ENCODE data around the gene CADPS.
A peak's percentile ranks its signal among the peaks of the same experiment; 100 is the strongest.

The CADPS gene

GRCh38 chr3:62874711-62875557 is at the start of gene CADPS:
Gene CADPS (minus strand): TSS chr3:62875416. CDS start chr3:62875029, 387 bp downstream.
- Histone ChIP-seq H3K36me3 (ENCODE audit: insufficient read depth, low read length) (no peaks in the 10 kb centered on the region), H3K4me1 (ENCODE audit: insufficient read depth, low read length) (peaks cover 8% of the 10 kb centered on the region), H3K9ac (ENCODE audit: low read depth, low read length) (peak within 1 kb of the TSS; percentile 88)

DNA sequence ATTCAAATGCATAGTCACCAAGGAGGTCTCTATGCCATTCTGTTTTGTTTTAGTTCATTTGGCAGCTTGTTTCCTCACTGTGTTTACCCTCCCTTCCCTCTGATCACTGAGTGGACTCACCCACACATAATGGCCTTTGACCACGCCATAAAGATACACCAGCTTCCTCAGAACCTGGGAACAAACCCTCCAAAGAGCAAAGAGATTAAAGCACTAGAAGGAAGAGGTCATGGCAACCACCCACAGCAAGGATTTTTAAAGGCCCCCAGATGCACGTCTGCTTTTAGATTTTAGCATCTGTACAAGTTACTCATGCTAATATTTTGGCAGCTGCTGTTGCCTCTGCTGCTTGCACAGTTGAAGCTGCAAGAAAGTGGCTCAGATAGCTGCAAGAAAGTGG is 47.9 kb upstream of the CADPS start:
- no peaks in the 10 kb centered on the region for H3K36me3 ChIP-seq (ENCODE audit: insufficient read depth, low read length)
- no peak overlapping the region for H3K9ac ChIP-seq (ENCODE audit: low read depth, low read length)
- H3K4me1 ChIP-seq (ENCODE audit: insufficient read depth, low read length) = peaks cover 7% of the 10 kb centered on the region; the same call in 1 of the 2 replicates
- no peaks in the 10 kb centered on the region for H3K9me3 ChIP-seq (ENCODE audit: control insufficient read depth, insufficient read depth, low read length)

More at GRCh38 chr3:62874711-62875557, at the start of gene CADPS:
- H3K9me3 ChIP-seq (ENCODE audit: control insufficient read depth, insufficient read depth, low read length) = no peaks in the 10 kb centered on the region

- Histone ChIP-seq H3K9ac (ENCODE audit: low read depth, low read length) (no peak overlapping the region), H3K4me1 (ENCODE audit: insufficient read depth, low read length) (peaks cover 7% of the 10 kb centered on the region; the same call in 1 of the 2 replicates), H3K36me3 (ENCODE audit: insufficient read depth, low read length) (no peaks in the 10 kb centered on the region), H3K9me3 (ENCODE audit: control insufficient read depth, insufficient read depth, low read length) (no peaks in the 10 kb centered on the region)
Measured at GRCh38 chr3:62922326-62922725, 47.1 kb upstream of the CADPS start.

DNA sequence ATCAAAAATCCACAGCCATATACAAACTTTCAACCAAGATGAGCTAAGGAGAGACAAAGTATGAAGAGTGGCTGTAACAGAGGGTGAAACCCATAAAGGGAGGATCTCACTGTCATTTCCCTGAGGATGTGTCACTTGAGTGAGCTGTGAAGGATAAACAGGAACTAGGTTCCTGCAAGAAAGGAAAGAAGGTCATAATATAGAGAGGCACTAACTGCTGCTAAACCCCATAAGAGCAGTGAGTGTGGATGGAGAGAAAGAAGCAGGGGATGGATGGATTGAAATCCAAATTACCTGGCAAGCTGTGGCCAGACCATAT is 45.2 kb upstream of the CADPS start:
- peaks cover 3% of the 10 kb centered on the region; the same call in 1 of the 2 replicates for H3K4me1 ChIP-seq (ENCODE audit: insufficient read depth, low read length)
- no peaks in the 10 kb centered on the region for H3K36me3 ChIP-seq (ENCODE audit: insufficient read depth, low read length)
- no peaks in the 10 kb centered on the region for H3K9me3 ChIP-seq (ENCODE audit: control insufficient read depth, insufficient read depth, low read length)
- H3K9ac ChIP-seq (ENCODE audit: low read depth, low read length) = no peak overlapping the region

DNA sequence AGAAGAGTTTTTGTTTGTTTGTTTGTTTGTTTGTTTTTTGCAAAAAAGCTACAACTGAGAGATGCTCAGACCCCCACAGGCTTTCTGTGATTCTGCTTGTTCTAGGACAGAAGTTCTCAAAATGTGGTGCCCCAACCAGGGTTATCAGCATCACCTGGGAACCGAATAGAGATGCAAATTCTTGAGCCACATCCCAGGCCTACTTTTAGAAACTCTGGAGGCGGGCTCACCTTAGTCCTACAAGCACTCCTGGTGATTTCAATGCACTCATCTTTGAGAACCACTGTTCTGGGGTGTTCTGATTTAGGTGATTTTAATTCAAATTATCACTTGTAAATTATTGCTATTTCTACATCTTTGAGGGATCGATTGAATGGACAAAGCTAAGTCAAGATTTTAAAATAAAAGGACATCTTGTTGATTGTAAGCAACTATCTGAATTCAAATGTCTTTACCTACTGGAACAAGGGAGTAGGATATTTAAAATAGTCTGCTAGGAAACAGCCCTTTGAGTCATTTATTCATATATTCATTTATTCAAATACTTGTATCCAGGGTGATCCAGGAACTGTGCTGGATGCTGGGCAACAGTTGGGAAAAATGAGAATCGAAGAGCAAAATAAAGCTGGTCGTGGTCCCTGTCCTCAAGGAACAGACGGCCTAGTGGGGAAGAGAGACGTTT is 44.7 kb upstream of the CADPS start:
- peaks cover 3% of the 10 kb centered on the region; the same call in 1 of the 2 replicates for H3K4me1 ChIP-seq (ENCODE audit: insufficient read depth, low read length)
- H3K9ac ChIP-seq (ENCODE audit: low read depth, low read length) = no peak overlapping the region
- no peaks in the 10 kb centered on the region for H3K9me3 ChIP-seq (ENCODE audit: control insufficient read depth, insufficient read depth, low read length)
- no peaks in the 10 kb centered on the region for H3K36me3 ChIP-seq (ENCODE audit: insufficient read depth, low read length)

GRCh38 chr3:62918777-62919176 is 43.6 kb upstream of the CADPS start:
- Histone ChIP-seq H3K9me3 (ENCODE audit: control insufficient read depth, insufficient read depth, low read length) (no peaks in the 10 kb centered on the region), H3K9ac (ENCODE audit: low read depth, low read length) (no peak overlapping the region), H3K36me3 (ENCODE audit: insufficient read depth, low read length) (no peaks in the 10 kb centered on the region), H3K4me1 (ENCODE audit: insufficient read depth, low read length) (0 out of 2 replicates have a peak, but pooled peaks cover 3% of the 10 kb centered on the region)

GRCh38 chr3:62918131-62918530 is 42.9 kb upstream of the CADPS start:
- 0 out of 2 replicates have a peak, but pooled peaks cover 3% of the 10 kb centered on the region for H3K4me1 ChIP-seq (ENCODE audit: insufficient read depth, low read length)

DNA sequence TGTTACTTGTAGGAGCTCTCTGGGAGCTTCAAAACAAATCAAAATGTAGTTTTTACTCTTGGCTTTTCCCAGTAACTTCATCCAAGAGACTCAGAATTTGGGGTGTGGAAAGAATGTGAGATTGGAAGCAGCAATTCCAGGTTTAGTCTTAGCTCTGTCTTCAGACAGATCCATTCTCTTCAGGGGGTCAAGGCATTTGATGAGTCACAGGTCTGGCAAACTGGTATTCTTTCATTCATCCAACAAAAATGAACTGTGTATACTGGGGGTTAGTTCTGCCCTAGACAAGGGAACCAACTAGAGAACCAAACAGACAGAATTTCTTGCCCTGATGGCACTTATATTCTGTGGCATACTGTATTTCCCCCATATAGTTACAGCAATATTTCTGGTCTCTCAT is 36.3 kb upstream of the CADPS start:
- Histone ChIP-seq H3K9ac (ENCODE audit: low read depth, low read length) (no peak overlapping the region), H3K4me1 (ENCODE audit: insufficient read depth, low read length) (peaks cover 8% of the 10 kb centered on the region; the same call in 1 of the 2 replicates), H3K9me3 (ENCODE audit: control insufficient read depth, insufficient read depth, low read length) (no peaks in the 10 kb centered on the region), H3K36me3 (ENCODE audit: insufficient read depth, low read length) (no peaks in the 10 kb centered on the region)

More at GRCh38 chr3:62918131-62918530, 42.9 kb upstream of the CADPS start:
- no peaks in the 10 kb centered on the region for H3K36me3 ChIP-seq (ENCODE audit: insufficient read depth, low read length)
- no peaks in the 10 kb centered on the region for H3K9me3 ChIP-seq (ENCODE audit: control insufficient read depth, insufficient read depth, low read length)
- H3K9ac ChIP-seq (ENCODE audit: low read depth, low read length) = no peak overlapping the region

GRCh38 chr3:62905331-62905730 is 30.1 kb upstream of the CADPS start:
- H3K9me3 ChIP-seq (ENCODE audit: control insufficient read depth, insufficient read depth, low read length) = no peaks in the 10 kb centered on the region
- no peak overlapping the region for H3K9ac ChIP-seq (ENCODE audit: low read depth, low read length)
- no peaks in the 10 kb centered on the region for H3K36me3 ChIP-seq (ENCODE audit: insufficient read depth, low read length)
- H3K4me1 ChIP-seq (ENCODE audit: insufficient read depth, low read length) = no peaks in the 10 kb centered on the region

- H3K36me3 ChIP-seq (ENCODE audit: insufficient read depth, low read length) = no peaks in the 10 kb centered on the region; the same call in 1 of the 2 replicates
- H3K4me1 ChIP-seq (ENCODE audit: insufficient read depth, low read length) = no peaks in the 10 kb centered on the region
- H3K9ac ChIP-seq (ENCODE audit: low read depth, low read length) = no peak overlapping the region
- no peaks in the 10 kb centered on the region; the same call in 1 of the 2 replicates for H3K9me3 ChIP-seq (ENCODE audit: control insufficient read depth, insufficient read depth, low read length)
Measured at GRCh38 chr3:62898530-62899496, 23.6 kb upstream of the CADPS start.

DNA sequence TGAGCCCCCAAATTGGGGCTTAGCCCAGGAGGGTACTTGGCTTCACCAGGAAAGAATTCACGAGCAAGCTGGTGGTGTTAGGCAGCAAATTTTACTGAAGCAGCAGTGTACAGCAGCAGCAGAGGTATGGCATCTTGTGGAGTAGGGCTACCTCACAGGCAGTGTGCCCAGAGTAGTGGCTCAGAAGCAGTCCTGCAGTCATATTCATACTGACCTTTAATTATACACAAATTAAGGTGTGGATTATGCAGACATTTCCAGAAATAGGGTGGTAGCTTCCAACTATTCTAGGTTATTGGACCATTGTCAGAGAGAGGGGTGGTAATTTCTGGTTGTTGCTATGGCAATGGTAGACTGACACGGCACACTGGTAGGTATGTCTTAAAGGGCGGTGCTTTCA is 20.7 kb upstream of the CADPS start:
- Histone ChIP-seq H3K9me3 (ENCODE audit: control insufficient read depth, insufficient read depth, low read length) (no peaks in the 10 kb centered on the region; the same call in 1 of the 2 replicates), H3K4me1 (ENCODE audit: insufficient read depth, low read length) (no peaks in the 10 kb centered on the region), H3K9ac (ENCODE audit: low read depth, low read length) (no peak overlapping the region), H3K36me3 (ENCODE audit: insufficient read depth, low read length) (no peaks in the 10 kb centered on the region; the same call in 1 of the 2 replicates)

- peaks cover 7% of the 10 kb centered on the region; the same call in 1 of the 2 replicates for H3K4me1 ChIP-seq (ENCODE audit: insufficient read depth, low read length)
- no peaks in the 10 kb centered on the region; the same call in 1 of the 2 replicates for H3K9me3 ChIP-seq (ENCODE audit: control insufficient read depth, insufficient read depth, low read length)
- H3K36me3 ChIP-seq (ENCODE audit: insufficient read depth, low read length) = no peaks in the 10 kb centered on the region; the same call in 1 of the 2 replicates
- H3K9ac ChIP-seq (ENCODE audit: low read depth, low read length) = no peak overlapping the region
Measured at GRCh38 chr3:62892951-62893350, 17.7 kb upstream of the CADPS start.

DNA sequence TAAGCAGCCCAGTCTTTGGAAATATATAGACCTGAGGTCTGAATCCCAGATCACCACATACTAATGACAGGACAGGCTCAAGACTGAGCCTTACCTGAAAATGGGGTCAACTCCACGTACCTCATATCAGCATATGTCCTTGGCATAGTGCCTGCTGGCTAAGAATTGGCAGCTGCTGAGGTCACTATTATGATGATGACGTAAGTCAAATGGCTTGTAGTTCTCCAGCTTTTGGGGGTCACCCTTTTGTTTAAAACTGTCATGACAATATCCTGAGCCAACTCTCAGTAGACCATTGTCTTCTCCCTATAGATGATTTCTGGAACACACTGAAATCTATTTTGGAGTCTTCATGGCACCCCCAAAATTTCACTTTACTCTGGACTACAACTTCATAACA is 16.8 kb upstream of the CADPS start:
- H3K36me3 ChIP-seq (ENCODE audit: insufficient read depth, low read length) = no peaks in the 10 kb centered on the region; the same call in 1 of the 2 replicates
- no peaks in the 10 kb centered on the region; the same call in 1 of the 2 replicates for H3K9me3 ChIP-seq (ENCODE audit: control insufficient read depth, insufficient read depth, low read length)
- no peak overlapping the region for H3K9ac ChIP-seq (ENCODE audit: low read depth, low read length)
- peaks cover 11% of the 10 kb centered on the region; the same call in 1 of the 2 replicates for H3K4me1 ChIP-seq (ENCODE audit: insufficient read depth, low read length)

DNA sequence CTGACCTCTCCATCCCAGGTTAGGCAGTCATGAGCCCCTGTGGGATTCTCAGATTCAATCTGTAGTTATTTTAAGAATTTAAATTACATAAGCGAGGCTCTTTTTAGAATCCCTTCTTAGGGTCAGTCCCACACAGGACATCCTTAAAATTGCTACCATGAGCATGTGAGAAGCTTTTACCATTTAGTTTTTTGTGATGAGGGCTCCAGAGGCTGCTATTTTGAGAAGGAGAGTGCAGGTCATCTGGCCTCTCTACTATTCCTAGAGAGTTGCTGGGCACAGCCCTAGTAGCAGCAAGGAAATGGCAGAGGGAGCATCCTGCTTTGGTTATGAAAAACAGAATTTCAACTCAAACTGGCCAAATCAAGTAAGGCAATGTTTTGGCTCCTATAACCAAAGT is 13.6 kb upstream of the CADPS start:
- H3K4me1 ChIP-seq (ENCODE audit: insufficient read depth, low read length) = peaks cover 26% of the 10 kb centered on the region
- H3K36me3 ChIP-seq (ENCODE audit: insufficient read depth, low read length) = no peaks in the 10 kb centered on the region
- no peaks in the 10 kb centered on the region for H3K9me3 ChIP-seq (ENCODE audit: control insufficient read depth, insufficient read depth, low read length)
- no peak overlapping the region for H3K9ac ChIP-seq (ENCODE audit: low read depth, low read length)
